IPS-20b (cell line): ENCODE data around the gene HMBS.
A peak's percentile ranks its signal among the peaks of the same experiment; 100 is the strongest.

Experiments used
- H3K27ac ChIP-seq: one replicate; pipeline ENCODE4 v1.5.1; 2013; ENCODE audit warnings: low read length
- H3K27me3 ChIP-seq: 2 replicates; pipeline ENCODE4 v1.6.1; 2013; ENCODE audit warnings: mild to moderate bottlenecking, low read length, inconsistent platforms; ENCODE audit not compliant: insufficient read depth
- H3K36me3 ChIP-seq: 2 replicates; pipeline ENCODE4 v1.6.1; 2013; ENCODE audit warnings: low read depth, mild to moderate bottlenecking, inconsistent platforms, low read length, moderate library complexity; ENCODE audit not compliant: insufficient read depth
- H3K4me1 ChIP-seq: 2 replicates; pipeline ENCODE4 v1.6.1; 2013; ENCODE audit warnings: mild to moderate bottlenecking, control low read depth, inconsistent platforms, low read length, moderate library complexity; ENCODE audit not compliant: insufficient read depth
- H3K4me3 ChIP-seq: 2 replicates; pipeline ENCODE4 v1.5.1; 2013; ENCODE audit warnings: mild to moderate bottlenecking, low read length, inconsistent platforms
- H3K9ac ChIP-seq: 2 replicates; pipeline ENCODE4 v1.6.1; 2013; ENCODE audit warnings: low read depth, mild to moderate bottlenecking, inconsistent platforms, low read length, moderate library complexity
- H3K9me3 ChIP-seq: 2 replicates; pipeline ENCODE4 v1.6.1; 2013; ENCODE audit warnings: mild to moderate bottlenecking, low read depth, low read length, inconsistent platforms; ENCODE audit not compliant: insufficient read depth

The HMBS gene

DNA sequence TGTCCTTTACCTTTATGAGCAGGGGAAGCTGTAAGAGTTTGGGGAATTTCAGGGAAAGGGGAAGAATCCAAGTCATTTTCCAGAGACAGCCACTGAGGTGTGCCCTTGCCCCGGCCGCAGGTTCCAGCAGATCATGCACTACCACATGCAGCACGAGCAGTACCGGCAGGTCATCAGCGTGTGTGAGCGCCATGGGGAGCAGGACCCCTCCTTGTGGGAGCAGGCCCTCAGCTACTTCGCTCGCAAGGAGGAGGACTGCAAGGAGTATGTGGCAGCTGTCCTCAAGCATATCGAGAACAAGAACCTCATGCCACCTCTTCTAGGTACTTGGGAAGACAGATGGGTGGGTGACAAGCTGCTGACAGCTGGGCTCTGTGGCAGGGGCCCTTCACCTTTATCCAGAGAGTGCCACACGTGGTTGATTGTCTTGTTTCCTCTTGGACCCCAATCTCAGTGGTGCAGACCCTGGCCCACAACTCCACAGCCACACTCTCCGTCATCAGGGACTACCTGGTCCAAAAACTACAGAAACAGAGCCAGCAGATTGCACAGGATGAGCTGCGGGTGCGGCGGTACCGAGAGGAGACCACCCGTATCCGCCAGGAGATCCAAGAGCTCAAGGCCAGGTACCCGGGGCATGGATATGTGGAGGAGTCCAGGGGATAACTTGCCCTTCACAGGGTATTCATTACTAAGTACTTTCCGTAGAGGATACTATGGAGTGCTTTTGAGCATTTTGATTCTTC, 5.8 kb upstream of the HMBS start:
- H3K36me3 ChIP-seq, result peaks cover 68% of the 10 kb centered on the region
- no peaks in the 10 kb centered on the region for H3K9me3 ChIP-seq
- no peaks in the 10 kb centered on the region for H3K4me1 ChIP-seq
- no peaks in the 10 kb centered on the region for H3K27me3 ChIP-seq
- H3K27ac ChIP-seq, result no peak overlapping the region
- H3K4me3 ChIP-seq, result no peak overlapping the region
- H3K9ac ChIP-seq, result no peak overlapping the region

DNA sequence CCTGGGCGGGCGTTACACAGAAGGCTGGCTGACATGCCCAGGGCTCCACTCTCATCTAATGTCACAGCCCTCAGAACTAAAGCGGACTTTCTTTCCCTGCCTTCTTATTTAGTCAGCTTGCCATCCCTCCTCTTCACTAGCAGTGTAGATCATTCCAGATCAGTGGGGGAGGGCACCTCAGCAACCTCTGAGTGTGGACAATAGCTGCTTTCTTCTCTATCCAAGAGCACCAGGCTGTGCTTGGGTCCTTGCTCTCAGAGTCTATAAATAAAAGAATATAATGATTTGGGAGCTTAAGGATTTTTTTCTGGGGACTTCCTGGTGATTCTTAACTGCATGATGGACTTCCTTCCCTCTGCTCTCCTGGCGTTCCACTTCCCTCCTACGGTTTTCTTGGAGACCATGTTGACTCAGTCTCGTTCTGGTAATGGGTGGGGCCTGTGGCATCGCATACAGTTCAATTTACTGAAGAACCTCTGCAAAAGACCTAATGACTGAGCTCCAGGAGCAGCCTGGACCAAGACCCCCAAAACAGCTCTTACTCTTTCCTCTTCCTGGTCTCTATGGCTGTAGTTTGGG, 2.9 kb upstream of the HMBS start:
- H3K27me3 ChIP-seq, result no peaks in the 10 kb centered on the region
- no peak overlapping the region for H3K27ac ChIP-seq
- no peak overlapping the region for H3K9ac ChIP-seq
- no peaks in the 10 kb centered on the region for H3K9me3 ChIP-seq
- H3K4me3 ChIP-seq, result no peak overlapping the region
- peaks cover 5% of the 10 kb centered on the region; the same call in 1 of the 2 replicates for H3K4me1 ChIP-seq
- H3K36me3 ChIP-seq, result peaks cover 55% of the 10 kb centered on the region

DNA sequence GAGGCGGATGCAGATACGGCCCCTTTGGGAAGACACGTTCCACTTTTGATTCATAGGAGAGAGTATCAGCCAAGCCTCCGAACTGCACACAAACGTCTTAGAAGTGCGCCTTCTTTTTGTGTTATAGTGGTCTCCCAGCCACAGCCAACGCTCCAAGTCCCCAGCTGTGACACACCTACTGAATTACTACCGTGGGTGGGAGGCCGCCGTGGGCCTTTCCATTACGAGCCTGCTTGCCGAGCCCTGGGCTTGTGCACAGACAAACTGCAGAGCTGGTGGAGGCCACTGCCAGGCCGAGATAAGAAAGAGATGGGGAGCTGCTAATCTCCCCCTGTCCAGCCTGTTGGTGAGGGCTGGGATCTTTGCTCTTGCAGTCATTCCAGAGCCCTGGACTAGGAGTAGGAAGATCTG, 761 bp downstream of the HMBS start:
- Histone ChIP-seq H3K9ac (peak overlapping the region; percentile 95; the same call in 1 of the 2 replicates), H3K4me1 (peaks cover 5% of the 10 kb centered on the region; the same call in 1 of the 2 replicates), H3K27me3 (no peaks in the 10 kb centered on the region), H3K9me3 (no peaks in the 10 kb centered on the region), H3K36me3 (peaks cover 46% of the 10 kb centered on the region), H3K4me3 (peak overlapping the region; percentile 92), H3K27ac (peak overlapping the region; percentile 99)

DNA sequence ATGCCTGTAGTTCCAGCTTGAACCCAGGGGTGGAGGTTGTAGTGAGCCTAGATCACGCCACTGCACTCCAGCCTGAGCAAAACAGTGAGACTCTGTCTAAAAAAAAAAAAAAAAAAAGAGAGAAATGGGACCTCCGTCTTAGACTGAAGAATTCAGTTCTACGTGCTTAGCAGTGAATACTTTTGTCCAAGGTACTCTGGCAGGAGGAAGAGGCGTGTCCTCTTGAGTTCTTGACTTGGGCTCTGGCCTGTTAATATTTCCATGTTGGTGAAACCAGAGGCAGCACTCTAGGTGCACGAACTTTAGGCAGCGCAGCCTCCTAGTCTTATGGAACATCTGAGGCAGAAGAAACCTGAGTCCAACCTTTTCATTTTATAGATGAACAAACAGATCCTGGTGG, 2.4 kb downstream of the HMBS start:
- Histone ChIP-seq H3K9ac (no peak overlapping the region; the same call in 1 of the 2 replicates), H3K36me3 (peaks cover 45% of the 10 kb centered on the region), H3K27ac (no peak overlapping the region), H3K9me3 (no peaks in the 10 kb centered on the region), H3K4me1 (peaks cover 5% of the 10 kb centered on the region; the same call in 1 of the 2 replicates), H3K27me3 (no peaks in the 10 kb centered on the region), H3K4me3 (no peak overlapping the region)

DNA sequence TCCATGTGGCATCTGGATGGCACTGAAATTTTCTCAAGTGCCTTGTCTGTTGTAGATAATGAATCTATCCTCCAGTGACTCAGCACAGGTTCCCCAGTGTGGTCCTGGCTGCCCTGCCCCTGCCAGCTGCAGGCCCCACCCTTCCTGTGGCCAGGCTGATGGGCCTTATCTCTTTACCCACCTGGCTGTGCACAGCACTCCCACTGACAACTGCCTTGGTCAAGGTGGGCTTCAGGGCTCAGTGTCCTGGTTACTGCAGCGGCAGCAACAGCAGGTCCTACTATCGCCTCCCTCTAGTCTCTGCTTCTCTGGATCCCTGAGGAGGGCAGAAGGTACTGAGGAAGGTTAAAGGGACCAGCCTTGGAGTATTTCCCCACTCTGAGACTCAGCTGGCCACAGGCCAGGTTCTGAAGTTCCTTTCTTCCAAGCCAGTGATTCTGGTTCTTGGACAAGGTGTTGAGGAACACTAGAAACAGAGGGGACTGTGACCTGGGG, 3.1 kb downstream of the HMBS start:
- peaks cover 5% of the 10 kb centered on the region; the same call in 1 of the 2 replicates for H3K4me1 ChIP-seq
- no peaks in the 10 kb centered on the region for H3K27me3 ChIP-seq
- H3K36me3 ChIP-seq, result peaks cover 47% of the 10 kb centered on the region
- no peak overlapping the region; the same call in 1 of the 2 replicates for H3K9ac ChIP-seq
- H3K4me3 ChIP-seq, result no peak overlapping the region
- H3K9me3 ChIP-seq, result no peaks in the 10 kb centered on the region
- no peak overlapping the region for H3K27ac ChIP-seq

DNA sequence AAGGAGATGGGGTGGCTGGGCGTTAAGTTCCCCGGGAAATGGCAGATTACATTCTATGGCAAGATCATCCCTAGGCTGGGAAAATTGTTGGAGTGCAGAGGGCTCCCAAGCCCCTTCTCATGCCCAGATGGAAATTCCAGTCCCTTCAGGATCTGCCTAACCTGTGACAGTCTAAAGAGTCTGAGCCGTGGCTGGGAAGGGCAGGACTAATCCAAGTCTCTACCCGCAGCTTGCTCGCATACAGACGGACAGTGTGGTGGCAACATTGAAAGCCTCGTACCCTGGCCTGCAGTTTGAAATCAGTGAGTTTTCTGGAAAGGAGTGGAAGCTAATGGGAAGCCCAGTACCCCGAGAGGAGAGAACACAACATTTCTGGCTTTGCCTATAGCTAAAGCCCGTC, 3.7 kb downstream of the HMBS start:
- Histone ChIP-seq H3K36me3 (peaks cover 53% of the 10 kb centered on the region), H3K27me3 (no peaks in the 10 kb centered on the region), H3K27ac (no peak overlapping the region), H3K9ac (no peak overlapping the region), H3K4me1 (peaks cover 5% of the 10 kb centered on the region; the same call in 1 of the 2 replicates), H3K4me3 (no peak overlapping the region), H3K9me3 (no peaks in the 10 kb centered on the region)

DNA sequence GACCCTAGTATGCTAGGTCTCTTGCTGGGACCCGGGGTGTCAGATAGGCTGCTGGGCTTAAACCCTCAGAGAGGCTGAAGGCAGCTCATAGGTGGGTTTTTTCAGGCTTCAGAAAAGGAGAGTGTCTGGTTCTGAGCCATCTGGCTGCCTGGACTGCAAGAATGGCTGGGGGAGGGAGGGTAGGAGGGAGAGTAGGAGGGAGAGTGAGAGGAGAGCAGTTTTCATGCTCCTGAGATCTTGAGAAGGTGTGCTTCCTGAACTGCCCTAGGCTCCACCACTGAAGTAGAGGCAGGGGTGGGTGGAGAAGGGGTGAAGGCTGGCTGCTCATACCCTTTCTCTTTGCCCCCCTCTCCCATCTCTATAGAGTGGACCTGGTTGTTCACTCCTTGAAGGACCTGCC, 4.6 kb downstream of the HMBS start:
- no peaks in the 10 kb centered on the region for H3K27me3 ChIP-seq
- H3K36me3 ChIP-seq, result peaks cover 60% of the 10 kb centered on the region
- H3K4me1 ChIP-seq, result peaks cover 5% of the 10 kb centered on the region; the same call in 1 of the 2 replicates
- no peak overlapping the region for H3K9ac ChIP-seq
- H3K9me3 ChIP-seq, result no peaks in the 10 kb centered on the region
- no peak overlapping the region for H3K27ac ChIP-seq
- no peak overlapping the region for H3K4me3 ChIP-seq

DNA sequence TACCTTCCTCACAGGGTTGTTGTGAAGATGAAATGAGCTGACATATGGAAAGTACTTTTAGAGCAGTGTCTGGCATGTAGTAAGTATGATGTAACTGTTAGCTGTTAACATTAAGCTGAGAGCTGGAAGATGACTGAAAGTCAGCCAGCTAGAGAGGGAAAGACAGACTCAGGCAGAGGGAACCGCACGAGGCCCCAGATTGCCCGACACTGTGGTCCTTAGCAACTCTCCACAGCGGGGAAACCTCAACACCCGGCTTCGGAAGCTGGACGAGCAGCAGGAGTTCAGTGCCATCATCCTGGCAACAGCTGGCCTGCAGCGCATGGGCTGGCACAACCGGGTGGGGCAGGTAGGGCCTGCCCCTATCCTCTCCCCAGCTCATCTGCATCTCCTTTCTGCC, 6.5 kb downstream of the HMBS start:
- peaks cover 61% of the 10 kb centered on the region for H3K36me3 ChIP-seq
- no peak overlapping the region for H3K4me3 ChIP-seq
- H3K27me3 ChIP-seq, result no peaks in the 10 kb centered on the region
- H3K27ac ChIP-seq, result no peak overlapping the region
- no peaks in the 10 kb centered on the region for H3K9me3 ChIP-seq
- no peak overlapping the region for H3K9ac ChIP-seq
- peaks cover 4% of the 10 kb centered on the region; the same call in 1 of the 2 replicates for H3K4me1 ChIP-seq

DNA sequence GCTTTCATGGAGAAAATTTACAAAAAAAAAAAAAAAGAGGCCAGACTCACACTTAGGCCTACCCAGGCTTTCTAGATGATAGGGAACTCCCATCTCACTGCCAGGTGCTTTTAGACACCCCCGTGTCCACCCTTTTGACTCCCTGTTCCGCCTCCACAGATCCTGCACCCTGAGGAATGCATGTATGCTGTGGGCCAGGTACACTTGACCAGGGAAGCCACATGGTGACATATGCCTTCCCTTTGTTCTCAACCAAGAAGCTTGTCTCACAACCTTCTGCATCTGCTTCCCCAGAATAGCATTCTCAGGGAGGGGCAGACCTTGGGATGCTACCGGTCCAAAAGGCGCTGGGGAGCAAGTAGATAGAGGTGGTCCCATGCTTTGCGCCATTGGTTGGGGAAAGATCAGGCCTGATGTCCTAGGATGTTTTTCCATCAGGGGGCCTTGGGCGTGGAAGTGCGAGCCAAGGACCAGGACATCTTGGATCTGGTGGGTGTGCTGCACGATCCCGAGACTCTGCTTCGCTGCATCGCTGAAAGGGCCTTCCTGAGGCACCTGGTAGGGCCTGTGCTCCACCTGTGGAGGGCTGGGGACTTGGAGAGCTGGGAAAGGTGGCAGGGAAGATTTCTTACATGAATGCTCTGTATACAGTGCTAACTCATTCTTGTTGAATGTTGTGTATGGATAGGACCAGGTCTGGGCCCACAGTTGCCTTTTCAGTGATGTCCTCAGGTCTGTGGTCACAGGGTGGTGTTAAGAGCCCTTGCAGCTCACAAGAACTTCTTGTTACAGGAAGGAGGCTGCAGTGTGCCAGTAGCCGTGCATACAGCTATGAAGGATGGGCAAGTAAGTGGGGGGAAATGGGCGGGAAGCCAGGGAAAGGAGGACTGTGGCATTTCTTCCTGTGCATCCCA, 7.5 kb downstream of the HMBS start:
- H3K27ac ChIP-seq, result no peak overlapping the region
- peak overlapping the region; percentile 83 for H3K4me3 ChIP-seq
- peak overlapping the region; percentile 99; the same call in 1 of the 2 replicates for H3K9ac ChIP-seq
- H3K36me3 ChIP-seq, result peaks cover 71% of the 10 kb centered on the region
- peaks cover 4% of the 10 kb centered on the region; the same call in 1 of the 2 replicates for H3K4me1 ChIP-seq
- H3K9me3 ChIP-seq, result no peaks in the 10 kb centered on the region
- H3K27me3 ChIP-seq, result no peaks in the 10 kb centered on the region

DNA sequence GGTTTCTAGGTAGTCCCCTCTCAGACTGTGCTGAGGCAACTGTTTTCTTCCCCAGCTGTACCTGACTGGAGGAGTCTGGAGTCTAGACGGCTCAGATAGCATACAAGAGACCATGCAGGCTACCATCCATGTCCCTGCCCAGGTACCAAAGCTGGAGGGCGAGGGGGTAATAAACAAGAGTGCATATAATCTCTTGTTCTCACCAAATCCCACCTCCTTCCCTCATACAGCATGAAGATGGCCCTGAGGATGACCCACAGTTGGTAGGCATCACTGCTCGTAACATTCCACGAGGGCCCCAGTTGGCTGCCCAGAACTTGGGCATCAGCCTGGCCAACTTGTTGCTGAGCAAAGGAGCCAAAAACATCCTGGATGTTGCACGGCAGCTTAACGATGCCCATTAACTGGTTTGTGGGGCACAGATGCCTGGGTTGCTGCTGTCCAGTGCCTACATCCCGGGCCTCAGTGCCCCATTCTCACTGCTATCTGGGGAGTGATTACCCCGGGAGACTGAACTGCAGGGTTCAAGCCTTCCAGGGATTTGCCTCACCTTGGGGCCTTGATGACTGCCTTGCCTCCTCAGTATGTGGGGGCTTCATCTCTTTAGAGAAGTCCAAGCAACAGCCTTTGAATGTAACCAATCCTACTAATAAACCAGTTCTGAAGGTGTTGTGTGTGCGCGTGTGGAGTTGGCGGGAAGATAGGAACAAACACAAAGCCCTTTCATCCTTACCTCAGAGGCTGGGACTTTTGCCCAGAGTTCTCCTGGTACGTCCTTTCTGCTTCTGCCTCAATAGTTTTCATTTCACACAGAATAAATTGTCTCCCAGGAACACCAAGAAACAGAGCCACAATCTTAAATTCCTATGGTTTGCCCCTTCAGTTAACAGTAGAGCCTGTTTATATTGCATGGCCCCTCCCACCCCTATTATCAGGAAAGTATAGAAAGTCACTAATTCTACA, 8.5 kb downstream of the HMBS start:
- Histone ChIP-seq H3K36me3 (peaks cover 78% of the 10 kb centered on the region), H3K27me3 (no peaks in the 10 kb centered on the region), H3K27ac (no peak overlapping the region), H3K9ac (peak overlapping the region; percentile 99), H3K4me3 (peak overlapping the region; percentile 83), H3K4me1 (peaks cover 4% of the 10 kb centered on the region; the same call in 1 of the 2 replicates), H3K9me3 (no peaks in the 10 kb centered on the region)
